HepG2 (cell line): ENCODE data around the gene COX15. TPM values are rescaled to one million over a fixed set of nuclear protein-coding genes. Genes with fewer than 3 reads are reported as not detected.

Experiments used
- AHR ChIP-seq: IDR thresholded peaks from 2 replicates; pipeline ENCODE4 v1.6.1; 2018; ENCODE audit warnings: missing genetic modification reagents, missing compliant biosample characterization
- CENPT ChIP-seq: sonication (generic); formaldehyde crosslinking; IDR thresholded peaks from 2 replicates; pipeline ENCODE4 v1.8.0; 2022; ENCODE audit warnings: low read depth, mild to moderate bottlenecking, moderate library complexity, missing genetic modification reagents
- CENPX ChIP-seq: sonication (generic); formaldehyde crosslinking; IDR thresholded peaks from 2 replicates; pipeline ENCODE4 v1.9.0; 2021; ENCODE audit warnings: mild to moderate bottlenecking, missing genetic modification reagents, moderate library complexity
- CHD4 ChIP-seq: fragments of 200-600 bp; sonication (generic); IDR thresholded peaks from 2 replicates; pipeline ENCODE4 v1.7.0; 2017; ENCODE audit warnings: mild to moderate bottlenecking, low read length, borderline replicate concordance
- EP300 ChIP-seq, 3 experiments: sonication (generic) in 1 of 3; formaldehyde crosslinking in 1 of 3; IDR thresholded peaks; 2 replicates each; pipeline versions ENCODE4 v1.5.1 to v1.6.1; 2011 to 2020; ENCODE audit warnings: low read depth in 2 of 3, low read length in 2 of 3, borderline replicate concordance in 1 of 3, improper control_type of control experiment in 1 of 3, mild to moderate bottlenecking in 1 of 3, missing genetic modification reagents in 1 of 3, moderate library complexity in 1 of 3
- FOXJ3 ChIP-seq: sonication (generic); formaldehyde crosslinking; IDR thresholded peaks from 2 replicates; pipeline ENCODE4 v1.4.0; 2020; ENCODE audit warnings: missing genetic modification reagents, mild to moderate bottlenecking, borderline replicate concordance
- GATA4 ChIP-seq: sonication (generic); IDR thresholded peaks from 2 replicates; pipeline ENCODE4 v1.6.1; 2016; ENCODE audit warnings: antibody characterized with exemption, low read depth, borderline replicate concordance
- GLMP ChIP-seq: sonication (generic); formaldehyde crosslinking; IDR thresholded peaks from 2 replicates; pipeline ENCODE4 v1.9.0; 2021; ENCODE audit warnings: missing genetic modification reagents, mild to moderate bottlenecking, borderline replicate concordance
- HDAC2 ChIP-seq: sonication (generic); formaldehyde crosslinking; IDR thresholded peaks from 2 replicates; pipeline ENCODE4 v1.4.0; 2020; ENCODE audit warnings: missing genetic modification reagents
- NPAS2 ChIP-seq: sonication (generic); formaldehyde crosslinking; IDR thresholded peaks from 2 replicates; pipeline ENCODE4 v1.8.0; 2022; ENCODE audit warnings: mild to moderate bottlenecking, missing genetic modification reagents, borderline replicate concordance
- SNRNP70 ChIP-seq: fragments of 200-400 bp; formaldehyde crosslinking; IDR thresholded peaks from 2 replicates; pipeline ENCODE4 v1.6.1; 2017; ENCODE audit warnings: mild to moderate bottlenecking, low read depth, low read length, moderate library complexity
- TEF ChIP-seq: sonication (generic); formaldehyde crosslinking; IDR thresholded peaks from 2 replicates; pipeline ENCODE4 v1.5.0; 2020; ENCODE audit warnings: missing genetic modification reagents
- ZNF615 ChIP-seq: sonication (generic); formaldehyde crosslinking; IDR thresholded peaks from 2 replicates; pipeline ENCODE4 v1.5.0; 2020; ENCODE audit warnings: mild to moderate bottlenecking, missing genetic modification reagents, borderline replicate concordance
- ZNF709 ChIP-seq: sonication (generic); formaldehyde crosslinking; IDR thresholded peaks from 2 replicates; pipeline ENCODE4 v1.5.0; 2020; ENCODE audit warnings: mild to moderate bottlenecking, missing genetic modification reagents
- ZNF770 ChIP-seq: sonication (generic); formaldehyde crosslinking; IDR thresholded peaks from 2 replicates; pipeline ENCODE4 v1.5.0; 2020; ENCODE audit warnings: mild to moderate bottlenecking, missing genetic modification reagents
- polyA plus RNA-seq, 8 experiments: library from polyadenylated mRNA; depleted of rRNA in 3 of 8; stranded (reverse) in 7 of 8; unstranded in 1 of 8; fragments of >200 nt; fragmentation: Illumina TruSeq in 4 of 8; extraction: Trizol in 4 of 8; gene quantifications; 2 replicates each; pipeline versions ENCODE4 v1.2.1 to v1.2.3, GENCODE V29; 2011 to 2016; ENCODE audit warnings: low read depth in 4 of 8, missing spikeins in 1 of 8, mixed read lengths in 1 of 8; ENCODE audit not compliant: insufficient read depth in 1 of 8
- total RNA-seq, 5 experiments: library from RNA; depleted of rRNA; stranded (reverse); fragments of >200 nt; fragmentation: Illumina TruSeq; extraction: Trizol; gene quantifications; 2 replicates each; pipeline ENCODE4 v1.2.3, GENCODE V29; 2016; ENCODE audit warnings: low read depth in 1 of 5
- TF ChIP-seq, protein P1 (sequence below): sonication (generic); formaldehyde crosslinking; IDR thresholded peaks from 2 replicates; pipeline ENCODE4 v1.5.1; 2020; ENCODE audit warnings: mild to moderate bottlenecking, missing genetic modification reagents, borderline replicate concordance
- TF ChIP-seq, protein P2 (sequence below): sonication (generic); formaldehyde crosslinking; IDR thresholded peaks from 2 replicates; pipeline ENCODE4 v1.4.0; 2020; ENCODE audit warnings: missing genetic modification reagents, borderline replicate concordance

The COX15 gene
- total and polyA plus RNA-seq, 2 of the 13 experiments (the other 11 are each of a cell fraction or from before 2014, with no cell fraction given) = 19.2 to 44.7 TPM

DNA sequence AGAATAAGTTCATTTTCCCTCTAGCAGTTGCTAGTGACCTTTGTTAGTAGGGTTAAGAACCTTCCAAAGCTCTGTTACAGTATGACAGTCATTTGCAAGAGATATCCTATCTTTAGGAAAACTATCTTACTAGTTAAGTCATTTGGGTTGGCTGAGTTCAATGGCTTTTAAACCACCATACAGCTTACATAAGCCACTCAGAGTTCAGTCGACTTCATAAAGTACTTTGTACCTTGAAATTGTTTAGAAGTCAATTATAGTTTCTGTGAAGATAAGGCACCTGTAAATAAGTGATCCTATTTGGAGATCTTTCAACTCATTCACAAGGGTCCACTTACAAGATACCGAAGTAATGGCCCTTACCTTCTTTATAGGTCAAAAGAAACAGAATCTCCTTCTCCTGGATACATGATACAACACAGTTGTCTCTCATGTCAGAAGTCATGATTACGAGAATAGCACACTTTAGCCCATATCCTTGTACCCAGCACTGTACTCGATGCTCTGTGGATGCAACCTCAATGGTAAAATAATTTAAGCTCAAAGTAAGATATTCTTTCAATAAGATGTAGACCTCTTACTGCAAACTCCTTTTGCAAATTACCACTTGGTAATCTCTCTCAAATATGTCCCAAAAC, 38.6 kb upstream of the COX15 start (continued):
- TF ChIP-seq, protein P1, sequence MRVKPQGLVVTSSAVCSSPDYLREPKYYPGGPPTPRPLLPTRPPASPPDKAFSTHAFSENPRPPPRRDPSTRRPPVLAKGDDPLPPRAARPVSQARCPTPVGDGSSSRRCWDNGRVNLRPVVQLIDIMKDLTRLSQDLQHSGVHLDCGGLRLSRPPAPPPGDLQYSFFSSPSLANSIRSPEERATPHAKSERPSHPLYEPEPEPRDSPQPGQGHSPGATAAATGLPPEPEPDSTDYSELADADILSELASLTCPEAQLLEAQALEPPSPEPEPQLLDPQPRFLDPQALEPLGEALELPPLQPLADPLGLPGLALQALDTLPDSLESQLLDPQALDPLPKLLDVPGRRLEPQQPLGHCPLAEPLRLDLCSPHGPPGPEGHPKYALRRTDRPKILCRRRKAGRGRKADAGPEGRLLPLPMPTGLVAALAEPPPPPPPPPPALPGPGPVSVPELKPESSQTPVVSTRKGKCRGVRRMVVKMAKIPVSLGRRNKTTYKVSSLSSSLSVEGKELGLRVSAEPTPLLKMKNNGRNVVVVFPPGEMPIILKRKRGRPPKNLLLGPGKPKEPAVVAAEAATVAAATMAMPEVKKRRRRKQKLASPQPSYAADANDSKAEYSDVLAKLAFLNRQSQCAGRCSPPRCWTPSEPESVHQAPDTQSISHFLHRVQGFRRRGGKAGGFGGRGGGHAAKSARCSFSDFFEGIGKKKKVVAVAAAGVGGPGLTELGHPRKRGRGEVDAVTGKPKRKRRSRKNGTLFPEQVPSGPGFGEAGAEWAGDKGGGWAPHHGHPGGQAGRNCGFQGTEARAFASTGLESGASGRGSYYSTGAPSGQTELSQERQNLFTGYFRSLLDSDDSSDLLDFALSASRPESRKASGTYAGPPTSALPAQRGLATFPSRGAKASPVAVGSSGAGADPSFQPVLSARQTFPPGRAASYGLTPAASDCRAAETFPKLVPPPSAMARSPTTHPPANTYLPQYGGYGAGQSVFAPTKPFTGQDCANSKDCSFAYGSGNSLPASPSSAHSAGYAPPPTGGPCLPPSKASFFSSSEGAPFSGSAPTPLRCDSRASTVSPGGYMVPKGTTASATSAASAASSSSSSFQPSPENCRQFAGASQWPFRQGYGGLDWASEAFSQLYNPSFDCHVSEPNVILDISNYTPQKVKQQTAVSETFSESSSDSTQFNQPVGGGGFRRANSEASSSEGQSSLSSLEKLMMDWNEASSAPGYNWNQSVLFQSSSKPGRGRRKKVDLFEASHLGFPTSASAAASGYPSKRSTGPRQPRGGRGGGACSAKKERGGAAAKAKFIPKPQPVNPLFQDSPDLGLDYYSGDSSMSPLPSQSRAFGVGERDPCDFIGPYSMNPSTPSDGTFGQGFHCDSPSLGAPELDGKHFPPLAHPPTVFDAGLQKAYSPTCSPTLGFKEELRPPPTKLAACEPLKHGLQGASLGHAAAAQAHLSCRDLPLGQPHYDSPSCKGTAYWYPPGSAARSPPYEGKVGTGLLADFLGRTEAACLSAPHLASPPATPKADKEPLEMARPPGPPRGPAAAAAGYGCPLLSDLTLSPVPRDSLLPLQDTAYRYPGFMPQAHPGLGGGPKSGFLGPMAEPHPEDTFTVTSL = peak; percentile 54; the same call in 1 of the 2 replicates
- TF ChIP-seq GLMP (CRISPR knock-in tag) (no peak), TEF (CRISPR knock-in tag) (peak; percentile 87), GATA4 (peak; percentile 46; the same call in 1 of the 2 replicates), ZNF770 (no peak), CENPT (CRISPR knock-in tag) (no peak), AHR (CRISPR knock-in tag) (no peak), NPAS2 (CRISPR knock-in tag) (no peak), CENPX (CRISPR knock-in tag) (no peak), EP300 (IDR thresholded peaks at IDR 0.05; ENCODE audit: low read depth in 2 of 2, low read length in 2 of 2) (peak in 1 of 2 experiments; percentile 79; a peak in 2 of 4 replicates), EP300 (CRISPR knock-in tag; IDR thresholded peaks at IDR 0.05; ENCODE audit: borderline replicate concordance) (no peak), ZNF615 (CRISPR knock-in tag) (no peak), HDAC2 (CRISPR knock-in tag) (0 out of 2 replicates have a peak, but pooled peaks have one; percentile 42), FOXJ3 (CRISPR knock-in tag) (peak; percentile 48; the same call in 1 of the 2 replicates), SNRNP70 (no peak), CHD4 (0 out of 2 replicates have a peak, but pooled peaks have one; percentile 40), ZNF709 (CRISPR knock-in tag) (no peak)
- TF ChIP-seq, protein P2, sequence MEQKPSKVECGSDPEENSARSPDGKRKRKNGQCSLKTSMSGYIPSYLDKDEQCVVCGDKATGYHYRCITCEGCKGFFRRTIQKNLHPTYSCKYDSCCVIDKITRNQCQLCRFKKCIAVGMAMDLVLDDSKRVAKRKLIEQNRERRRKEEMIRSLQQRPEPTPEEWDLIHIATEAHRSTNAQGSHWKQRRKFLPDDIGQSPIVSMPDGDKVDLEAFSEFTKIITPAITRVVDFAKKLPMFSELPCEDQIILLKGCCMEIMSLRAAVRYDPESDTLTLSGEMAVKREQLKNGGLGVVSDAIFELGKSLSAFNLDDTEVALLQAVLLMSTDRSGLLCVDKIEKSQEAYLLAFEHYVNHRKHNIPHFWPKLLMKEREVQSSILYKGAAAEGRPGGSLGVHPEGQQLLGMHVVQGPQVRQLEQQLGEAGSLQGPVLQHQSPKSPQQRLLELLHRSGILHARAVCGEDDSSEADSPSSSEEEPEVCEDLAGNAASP (CRISPR knock-in tag) = peak; percentile 12; the same call in 1 of the 2 replicates
